ENCODE results near the gene MRPL37. TPM values are rescaled to one million over a fixed set of nuclear protein-coding genes. Genes with fewer than 3 reads are reported as not detected.
A peak's percentile ranks its signal among the peaks of the same experiment; 100 is the strongest.

MRPL37 gene
- total and polyA plus RNA-seq, 2 of the 8 experiments (the other 6 are each of a cell fraction or from before 2014, with no cell fraction given) = 45.5 to 126 TPM

GRCh38 chr1:54253480-54253879, 53.5 kb downstream of the MRPL37 start:
- FAIRE-seq = no peak
- no peak overlapping the region for H3K4me2 ChIP-seq (ENCODE audit: insufficient read depth in 1 of 2, low read depth in 2 of 2, low read length in 2 of 2)

More at GRCh38 chr1:54253480-54253879, 53.5 kb downstream of the MRPL37 start:
- H3K14ac ChIP-seq (ENCODE audit: insufficient read length) = no peak overlapping the region
- no peaks in the 10 kb centered on the region; a peak in 1 of 4 replicates for H3K79me2 ChIP-seq (ENCODE audit: control insufficient read depth in 1 of 2, insufficient read depth in 2 of 2, low read length in 2 of 2)
- CTCF ChIA-PET (ENCODE audit: partially characterized antibody) = interaction anchor here (0.6 to 1.9 kb wide), 5 partner anchors 10 to 333 kb away, joined by 3 to 6 read pairs (median 3); no protein-coding TSS in a partner anchor
- no peak overlapping the region for H2AK5ac ChIP-seq (ENCODE audit: low read depth, low read length)
- H2AFZ ChIP-seq (ENCODE audit: low read length) = no peak overlapping the region
- no peaks in the 10 kb centered on the region for H3K9me3 ChIP-seq (ENCODE audit: insufficient read depth in 2 of 2, low read depth in 1 of 2, low read length in 1 of 2)
- peak overlapping the region; percentile 65; the same call in 1 of the 2 replicates for H4K8ac ChIP-seq (ENCODE audit: extremely low read depth, insufficient read depth, low read length)
- H2BK120ac ChIP-seq (replicated peaks; ENCODE audit: low read depth, low read length) = no peak overlapping the region
- peaks cover 4 to 10% of the 10 kb centered on the region in 2 experiments for H4K20me1 ChIP-seq (replicated peaks in 1 of 2; ENCODE audit: control insufficient read depth in 1 of 2, insufficient read depth in 2 of 2, low read length in 2 of 2)
- H3K27me3 ChIP-seq (replicated peaks in 1 of 4; ENCODE audit: control insufficient read depth in 3 of 4, extremely low read depth in 1 of 4, insufficient read depth in 3 of 4, low read length in 3 of 4) = no peaks in the 10 kb centered on the region
- no peak for DNase-seq (ENCODE audit: low read depth in 1 of 2, low spot score in 2 of 2)
- no peak overlapping the region for H2BK12ac ChIP-seq (ENCODE audit: low read depth, low read length)
- H2BK20ac ChIP-seq (ENCODE audit: low read length) = no peak overlapping the region
- no peak overlapping the region for H3K27ac ChIP-seq (ENCODE audit: low read depth, low read length)
- no peak overlapping the region for H2BK15ac ChIP-seq (ENCODE audit: low read length)
- TF ChIP-seq SP1 (IDR thresholded peaks at IDR 0.05; ENCODE audit: low read depth, low read length) = no peak
- no peak overlapping the region for H3K9ac ChIP-seq (replicated peaks in 1 of 4; ENCODE audit: extremely low read depth in 1 of 4, low read depth in 3 of 4, low read length in 3 of 4)
- H4K91ac ChIP-seq (replicated peaks; ENCODE audit: insufficient read length, low read length) = no peak overlapping the region
- WGBS, 2 experiments (ENCODE audit: extremely low coverage in 1 of 2, insufficient coverage in 1 of 2, insufficient read length in 1 of 2, insufficient replicate concordance in 2 of 2, low coverage in 1 of 2, low lambda C conversion rate in 2 of 2, missing lambda C conversion rate in 1 of 2) = 94% methylated on average over 5 of the region's 5 CpGs; no CpG with 5 or more reads in 1 of the 2 experiments
- no peak overlapping the region for H2BK5ac ChIP-seq (ENCODE audit: low read depth, low read length)
- H4K5ac ChIP-seq (ENCODE audit: insufficient read length, low read depth, low read length) = no peak overlapping the region
- H3K56ac ChIP-seq (replicated peaks; ENCODE audit: insufficient read length, low read depth, low read length) = no peak overlapping the region
- no peak overlapping the region for H3K4ac ChIP-seq (replicated peaks; ENCODE audit: insufficient read length, low read depth, low read length)
- no peaks in the 10 kb centered on the region for H3K23me2 ChIP-seq (ENCODE audit: low read depth, low read length)
- POLR2A ChIA-PET (ENCODE audit: partially characterized antibody) = interaction anchor here (0.6 to 1.3 kb wide), 2 partner anchors 9 to 138 kb away, joined by 4 read pairs; no protein-coding TSS in a partner anchor
- H3K4me3 ChIP-seq (ENCODE audit: extremely low read depth in 1 of 4, insufficient read depth in 2 of 4, low read depth in 3 of 4, low read length in 4 of 4) = no peak overlapping the region
- H3K18ac ChIP-seq (ENCODE audit: extremely low read depth, low read length) = no peak overlapping the region
- H3K36me3 ChIP-seq (ENCODE audit: control insufficient read depth in 2 of 4, insufficient read depth in 4 of 4, low read length in 3 of 4) = peaks cover 0 to 6% (median 4%) of the 10 kb centered on the region in 4 experiments; a peak in 5 of 8 replicates
- no peak overlapping the region for H3K23ac ChIP-seq (ENCODE audit: insufficient read length)
- peaks cover 3 to 10% (median 3%) of the 10 kb centered on the region in 4 experiments for H3K4me1 ChIP-seq (replicated peaks in 1 of 4; ENCODE audit: control insufficient read depth in 3 of 4, insufficient read depth in 4 of 4, low read length in 3 of 4)
- H3K79me1 ChIP-seq (ENCODE audit: low read depth, low read length) = peaks cover 3% of the 10 kb centered on the region; the same call in 1 of the 2 replicates

All from H1 (cell line).